HepG2 (cell line): ENCODE measurements around the gene NRL. TPM values are rescaled to one million over a fixed set of nuclear protein-coding genes. Genes with fewer than 3 reads are reported as not detected.
A peak's percentile ranks its signal among the peaks of the same experiment; 100 is the strongest.

ENCODE experiments used
- BHLHE40 ChIP-seq: IDR thresholded peaks from 2 replicates; pipeline ENCODE4 v1.6.1; 2011; ENCODE audit warnings: low read length, improper control_type of control experiment
- HMG20A ChIP-seq: IDR thresholded peaks from 2 replicates; pipeline ENCODE4 v1.6.1; 2016; ENCODE audit warnings: borderline replicate concordance
- IRF1 ChIP-seq: sonication (generic); formaldehyde crosslinking; IDR thresholded peaks from 2 replicates; pipeline ENCODE4 v1.4.0; 2020; ENCODE audit warnings: low read depth, mild to moderate bottlenecking, missing genetic modification reagents
- KLF11 ChIP-seq: IDR thresholded peaks from 2 replicates; pipeline ENCODE4 v1.6.1; 2016; ENCODE audit warnings: missing compliant biosample characterization
- KLF16 ChIP-seq, 2 experiments: sonication (generic) in 1 of 2; formaldehyde crosslinking in 1 of 2; IDR thresholded peaks; 2 replicates each; pipeline versions ENCODE4 v1.6.1 to v1.8.0; 2016 to 2023; ENCODE audit warnings: missing genetic modification reagents in 2 of 2, missing compliant biosample characterization in 1 of 2
- PREB ChIP-seq: sonication (generic); formaldehyde crosslinking; IDR thresholded peaks from 2 replicates; pipeline ENCODE4 v1.4.0; 2020; ENCODE audit warnings: missing genetic modification reagents
- REL ChIP-seq: sonication (generic); formaldehyde crosslinking; conservative IDR thresholded peaks from 2 replicates; pipeline ENCODE4 v1.8.0; 2022; ENCODE audit warnings: mild to moderate bottlenecking, missing genetic modification reagents, moderate library complexity
- SIN3B ChIP-seq: fragments of 150-350 bp; IDR thresholded peaks from 2 replicates; pipeline ENCODE4 v1.6.1; 2014; ENCODE audit warnings: low read length
- ZBTB1 ChIP-seq: sonication (generic); formaldehyde crosslinking; IDR thresholded peaks from 2 replicates; pipeline ENCODE4 v1.4.0; 2020; ENCODE audit warnings: missing genetic modification reagents, borderline replicate concordance
- ZBTB3 ChIP-seq: sonication (generic); formaldehyde crosslinking; IDR thresholded peaks from 2 replicates; pipeline ENCODE4 v1.4.0; 2020; ENCODE audit warnings: low read depth, mild to moderate bottlenecking, moderate library complexity, missing genetic modification reagents, borderline replicate concordance
- ZBTB46 ChIP-seq: sonication (generic); formaldehyde crosslinking; IDR thresholded peaks from 2 replicates; pipeline ENCODE4 v1.4.0; 2020; ENCODE audit warnings: mild to moderate bottlenecking, missing genetic modification reagents, borderline replicate concordance
- ZHX2 ChIP-seq, 2 experiments: sonication (generic) in 1 of 2; formaldehyde crosslinking in 1 of 2; IDR thresholded peaks; 2 replicates each; pipeline versions ENCODE4 v1.6.1 to v1.9.0; 2014 to 2022; ENCODE audit warnings: antibody characterized with exemption in 1 of 2, borderline replicate concordance in 1 of 2, inconsistent platforms in 1 of 2, low read depth in 1 of 2, missing genetic modification reagents in 1 of 2
- ZKSCAN1 ChIP-seq: fragments of 150-350 bp; IDR thresholded peaks from 2 replicates; pipeline ENCODE4 v1.6.1; 2014; ENCODE audit warnings: low read length
- ZNF124 ChIP-seq: sonication (generic); formaldehyde crosslinking; IDR thresholded peaks from 2 replicates; pipeline ENCODE4 v1.4.0; 2020; ENCODE audit warnings: missing genetic modification reagents
- ZNF235 ChIP-seq: sonication (generic); formaldehyde crosslinking; IDR thresholded peaks from 2 replicates; pipeline ENCODE4 v1.8.1; 2023; ENCODE audit warnings: mild to moderate bottlenecking, missing genetic modification reagents, borderline replicate concordance
- ZNF430 ChIP-seq: sonication (generic); formaldehyde crosslinking; IDR thresholded peaks from 2 replicates; pipeline ENCODE4 v1.9.0; 2021; ENCODE audit warnings: mild to moderate bottlenecking, missing genetic modification reagents
- ZNF589 ChIP-seq: sonication (generic); formaldehyde crosslinking; conservative IDR thresholded peaks from 2 replicates; pipeline ENCODE4 v1.8.0; 2022; ENCODE audit warnings: mild to moderate bottlenecking, moderate library complexity, missing genetic modification reagents
- ZSCAN29 ChIP-seq: sonication (generic); formaldehyde crosslinking; conservative IDR thresholded peaks from 2 replicates; pipeline ENCODE4 v1.4.0; 2020; ENCODE audit warnings: mild to moderate bottlenecking, missing genetic modification reagents
- polyA plus RNA-seq, 8 experiments: library from polyadenylated mRNA; depleted of rRNA in 3 of 8; stranded (reverse) in 7 of 8; unstranded in 1 of 8; fragments of >200 nt; fragmentation: Illumina TruSeq in 4 of 8; extraction: Trizol in 4 of 8; gene quantifications; 2 replicates each; pipeline versions ENCODE4 v1.2.1 to v1.2.3, GENCODE V29; 2011 to 2016; ENCODE audit warnings: low read depth in 4 of 8, missing spikeins in 1 of 8, mixed read lengths in 1 of 8; ENCODE audit not compliant: insufficient read depth in 1 of 8
- total RNA-seq, 5 experiments: library from RNA; depleted of rRNA; stranded (reverse); fragments of >200 nt; fragmentation: Illumina TruSeq; extraction: Trizol; gene quantifications; 2 replicates each; pipeline ENCODE4 v1.2.3, GENCODE V29; 2016; ENCODE audit warnings: low read depth in 1 of 5

Gene NRL
- total and polyA plus RNA-seq, 2 of the 13 experiments (the other 11 are each of a cell fraction or from before 2014, with no cell fraction given) = 2.5 to 4.7 TPM

GRCh38 chr14:24130717-24131548, 16.2 kb upstream of the NRL start (continued):
- TF ChIP-seq HMG20A (no peak), ZBTB3 (CRISPR knock-in tag) (no peak; the same call in 1 of the 2 replicates), ZNF589 (CRISPR knock-in tag) (no peak; the same call in 1 of the 2 replicates), ZSCAN29 (CRISPR knock-in tag) (0 out of 2 replicates have a peak, but pooled peaks have one; percentile 56), BHLHE40 (no peak), SIN3B (no peak), IRF1 (no peak), ZHX2 (IDR thresholded peaks at IDR 0.05; ENCODE audit: low read depth) (no peak), ZHX2 (CRISPR knock-in tag; IDR thresholded peaks at IDR 0.05; ENCODE audit: borderline replicate concordance) (no peak), KLF16 (CRISPR knock-in tag; IDR thresholded peaks at IDR 0.05) (0 out of 4 replicates have a peak, but pooled peaks of 1 of the 2 experiments have one; percentile 10), ZBTB1 (CRISPR knock-in tag) (no peak), REL (no peak), PREB (no peak), ZBTB46 (no peak), ZNF235 (no peak), ZNF124 (CRISPR knock-in tag) (peak; percentile 76; the same call in 1 of the 2 replicates), ZKSCAN1 (no peak), KLF11 (CRISPR knock-in tag) (no peak), ZNF430 (CRISPR knock-in tag) (peak; percentile 82)
